Kasumi-1 (cell line): ENCODE data around the gene TOP2A.
A peak's percentile ranks its signal among the peaks of the same experiment; 100 is the strongest.

Experiments
- DNase-seq, 2 experiments: peaks; one replicate each; lab custom pipeline; 2025; lab: John Stamatoyannopoulos, UW

TOP2A gene

DNA sequence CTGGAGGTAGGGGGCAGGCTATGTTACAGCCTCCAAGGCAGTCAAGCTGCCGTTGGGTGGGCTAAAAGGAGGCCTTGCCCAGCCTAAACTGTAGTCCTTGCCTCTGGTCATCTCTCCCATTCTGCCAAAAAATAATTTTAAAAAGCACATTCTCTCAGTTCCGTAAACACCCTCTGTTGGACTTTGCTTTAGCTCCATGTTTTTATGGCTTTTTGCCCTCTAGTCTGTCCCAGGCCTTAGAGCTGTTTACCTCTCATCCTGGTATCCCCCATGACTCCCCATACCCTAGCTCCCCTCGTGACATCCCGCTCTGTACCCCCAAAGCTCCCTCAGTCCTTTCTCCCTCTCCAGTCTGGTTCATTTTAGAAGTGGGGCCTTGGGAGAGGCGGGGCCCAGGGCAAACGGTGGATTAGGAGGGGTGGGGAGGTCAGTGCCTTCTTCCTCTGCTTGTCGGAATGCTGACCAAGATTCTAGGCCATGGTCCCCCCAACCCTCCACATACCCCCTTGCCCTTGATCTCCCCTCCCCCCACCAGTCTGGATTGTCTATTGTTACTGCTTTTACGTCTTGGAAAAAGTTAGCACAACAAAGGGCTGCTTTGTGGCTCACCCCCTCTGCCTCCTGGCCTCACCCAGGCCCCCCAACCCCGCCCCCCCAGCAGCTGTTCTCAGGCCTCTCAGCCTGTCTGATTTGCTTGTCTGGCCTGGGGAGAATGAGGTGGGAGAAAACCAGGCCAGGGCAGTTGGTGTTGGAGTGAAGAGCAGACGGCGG is 71.5 kb downstream of the TOP2A start:
- DNase-seq, result no peak

DNA sequence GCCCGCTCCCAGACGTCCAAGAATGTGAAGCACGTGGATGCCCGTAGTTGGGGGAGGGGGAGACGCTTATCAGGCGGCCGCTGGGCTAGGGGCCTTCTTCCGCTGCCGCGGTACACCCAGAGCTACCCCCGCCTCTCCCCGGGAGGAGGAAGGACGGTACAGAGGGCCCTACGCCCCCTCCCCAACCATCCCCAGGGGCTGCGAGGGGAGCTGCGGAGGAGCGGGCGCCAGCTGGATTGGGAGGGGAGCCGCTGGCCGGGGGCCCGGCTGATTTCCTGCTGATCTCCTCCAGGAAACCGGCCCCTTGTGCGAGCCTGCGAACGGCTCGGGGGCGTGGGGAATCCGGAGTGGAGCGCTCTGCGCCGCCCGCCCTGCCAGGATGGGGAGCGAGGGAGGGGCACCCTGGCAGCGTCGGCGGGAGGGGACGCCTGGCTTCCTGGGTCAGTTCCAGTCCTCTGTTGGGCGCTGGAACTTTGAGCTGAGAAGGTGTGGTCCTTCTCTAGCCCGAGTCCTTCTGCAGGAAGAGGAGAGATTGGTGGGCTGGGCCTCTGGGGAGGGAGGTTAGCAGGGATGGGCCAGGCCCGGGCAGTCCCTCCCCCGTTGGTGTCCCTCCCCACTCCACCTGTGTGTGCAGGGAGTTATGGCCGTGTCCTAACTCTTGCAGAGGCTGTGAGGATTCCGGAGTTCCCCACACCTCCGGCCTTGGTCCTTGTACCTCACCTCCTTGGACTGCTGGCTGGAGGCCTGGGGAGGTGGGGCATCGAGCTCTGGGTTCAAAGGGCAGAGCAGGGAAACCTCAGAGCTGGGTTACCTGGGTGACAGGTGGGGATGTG is 72.3 kb downstream of the TOP2A start:
- peak; percentile 45 to 54 for DNase-seq

DNA sequence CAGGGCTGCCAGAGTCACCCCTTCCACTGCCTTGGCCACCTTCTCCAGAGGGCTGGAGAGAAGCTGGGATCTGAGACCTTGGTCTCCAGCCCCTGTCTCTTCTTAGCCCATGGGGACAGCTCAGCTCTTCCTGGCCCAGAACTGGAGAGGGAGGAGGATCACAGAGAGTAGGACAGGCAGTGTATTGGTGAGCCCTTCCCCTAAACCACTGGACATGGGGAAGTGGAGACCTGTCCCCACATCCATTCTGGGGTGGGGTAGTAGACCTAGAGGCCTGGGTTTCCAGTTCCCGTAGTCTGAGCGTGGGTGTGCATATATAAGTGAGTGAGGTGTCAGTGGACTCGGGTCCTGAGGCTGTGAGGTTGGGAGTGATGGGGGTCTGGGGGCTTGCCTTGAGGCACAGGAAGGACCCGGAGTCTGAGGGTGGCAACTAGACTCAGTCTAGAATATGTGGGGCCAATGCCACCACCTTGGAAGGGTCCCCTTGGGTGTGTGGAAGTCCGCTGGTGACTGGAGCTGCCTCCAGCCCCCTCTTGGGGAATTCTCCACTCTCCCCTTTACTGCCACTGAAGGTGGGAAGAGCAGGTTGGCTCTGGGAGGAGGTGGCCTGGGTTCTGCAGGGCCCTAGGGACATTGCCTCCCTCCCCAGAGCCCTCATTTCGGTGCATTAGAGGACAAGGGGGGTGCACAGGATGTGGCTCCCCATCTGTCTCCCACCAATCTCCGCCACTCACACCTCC is 73.1 kb downstream of the TOP2A start:
- DNase-seq, result no peak

DNA sequence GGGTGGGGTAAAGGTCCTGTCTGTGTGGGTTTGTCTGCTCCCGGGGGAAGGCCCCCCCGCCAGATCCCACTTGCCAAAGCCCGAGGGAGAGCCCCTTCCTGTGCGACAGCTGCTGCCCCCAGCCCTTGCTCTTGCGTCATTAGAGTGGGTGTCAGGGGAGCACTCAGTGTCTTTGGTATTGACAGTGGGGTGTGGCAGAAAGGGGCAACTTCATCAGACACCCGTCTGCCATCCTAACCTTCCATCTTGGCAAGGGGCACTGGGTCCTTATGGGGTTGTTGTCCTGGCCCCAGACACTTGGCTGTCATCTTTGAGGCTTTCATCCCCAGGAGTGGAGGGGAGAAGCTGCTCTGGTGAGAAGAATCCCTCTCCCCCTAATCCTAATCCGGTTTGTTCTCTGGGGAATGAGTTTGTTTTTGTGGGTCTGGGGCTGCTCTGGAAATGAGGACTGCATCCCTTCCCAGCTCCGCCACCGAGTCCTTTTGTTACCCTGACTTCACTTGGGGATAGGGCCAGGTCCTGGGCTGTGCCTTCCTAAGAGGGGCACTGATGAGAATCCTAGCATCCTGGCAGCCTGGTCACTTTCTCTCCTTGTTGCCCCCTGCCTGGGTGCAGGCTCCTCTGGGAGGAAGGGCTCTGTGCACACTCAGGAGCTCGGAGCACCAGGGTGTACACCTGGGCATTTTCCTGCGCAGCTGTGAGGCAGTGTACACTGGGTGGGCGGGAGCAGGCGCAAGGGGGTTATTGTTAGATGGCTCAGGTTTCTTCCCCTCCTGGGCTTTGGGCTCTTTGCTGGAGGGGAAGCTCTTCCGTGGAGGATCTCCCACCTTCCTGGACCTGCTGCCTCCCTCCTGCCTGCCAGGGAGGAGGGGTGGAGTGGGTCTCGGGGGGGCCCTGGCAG is 74.2 kb downstream of the TOP2A start:
- no peak for DNase-seq

DNA sequence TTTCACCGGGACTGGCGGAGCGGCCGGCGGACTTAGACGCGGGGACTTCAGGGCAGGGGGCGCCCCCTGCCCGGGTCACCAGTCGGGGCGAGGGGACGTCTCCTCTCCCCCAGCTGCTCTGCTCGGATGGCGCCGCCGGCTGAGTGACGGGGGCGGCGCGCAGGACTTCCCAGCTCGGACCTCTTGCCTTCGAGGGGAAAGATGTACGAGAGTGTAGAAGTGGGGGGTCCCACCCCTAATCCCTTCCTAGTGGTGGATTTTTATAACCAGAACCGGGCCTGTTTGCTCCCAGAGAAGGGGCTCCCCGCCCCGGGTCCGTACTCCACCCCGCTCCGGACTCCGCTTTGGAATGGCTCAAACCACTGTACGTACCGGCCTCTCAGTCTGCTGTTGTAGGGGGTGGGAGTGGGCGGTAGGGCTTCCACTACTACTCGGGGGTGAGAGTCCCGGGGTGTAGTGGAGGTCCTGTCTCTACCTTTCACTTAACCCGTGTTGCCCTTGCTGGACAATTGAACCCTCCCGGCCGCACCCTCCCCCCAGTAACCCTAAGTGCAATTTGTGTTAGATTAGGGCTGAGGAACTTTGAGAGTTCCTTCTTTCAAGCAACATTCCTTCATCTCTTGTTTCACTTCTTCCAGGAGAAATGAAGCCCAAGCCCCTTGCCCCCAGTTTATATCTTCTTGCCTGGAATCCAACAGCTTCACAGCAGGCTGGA is 75.0 kb downstream of the TOP2A start:
- DNase-seq, result no peak

DNA sequence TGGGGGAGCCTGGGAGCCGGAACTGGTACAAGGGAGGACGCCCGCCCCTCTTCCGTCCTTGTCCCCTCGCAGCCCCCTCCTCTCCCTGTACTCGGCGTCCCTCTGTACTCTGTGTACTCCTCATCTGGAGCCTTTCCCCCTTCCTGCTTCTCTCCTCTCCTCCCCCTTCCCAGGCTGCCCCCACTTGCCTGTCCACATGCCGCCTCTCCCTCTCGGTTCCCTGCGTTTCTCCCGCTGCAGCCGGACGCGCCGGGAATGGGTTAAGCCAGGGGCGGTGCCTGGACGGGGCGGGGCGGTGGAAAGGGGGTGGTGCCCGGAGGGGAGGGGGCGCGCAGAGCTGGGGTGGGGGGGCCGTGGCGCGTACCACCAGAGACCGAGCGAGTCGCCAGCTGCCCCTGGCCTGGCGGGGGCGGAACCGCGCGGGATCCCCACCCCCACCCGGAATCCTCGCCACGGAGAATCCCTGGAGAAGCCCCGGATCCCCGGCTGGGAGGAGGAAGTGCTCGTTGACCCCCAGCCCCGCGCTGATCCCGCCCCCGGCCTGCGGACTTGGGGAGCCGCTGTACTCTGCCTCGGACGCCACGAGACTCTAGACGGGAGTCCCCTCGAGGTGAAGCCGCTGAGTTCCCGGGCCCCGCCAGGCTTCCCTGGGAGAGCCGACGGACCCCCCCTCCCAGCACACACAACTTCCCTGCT is 75.7 kb downstream of the TOP2A start:
- DNase-seq, result peak in 1 of 2 experiments; percentile 16

DNA sequence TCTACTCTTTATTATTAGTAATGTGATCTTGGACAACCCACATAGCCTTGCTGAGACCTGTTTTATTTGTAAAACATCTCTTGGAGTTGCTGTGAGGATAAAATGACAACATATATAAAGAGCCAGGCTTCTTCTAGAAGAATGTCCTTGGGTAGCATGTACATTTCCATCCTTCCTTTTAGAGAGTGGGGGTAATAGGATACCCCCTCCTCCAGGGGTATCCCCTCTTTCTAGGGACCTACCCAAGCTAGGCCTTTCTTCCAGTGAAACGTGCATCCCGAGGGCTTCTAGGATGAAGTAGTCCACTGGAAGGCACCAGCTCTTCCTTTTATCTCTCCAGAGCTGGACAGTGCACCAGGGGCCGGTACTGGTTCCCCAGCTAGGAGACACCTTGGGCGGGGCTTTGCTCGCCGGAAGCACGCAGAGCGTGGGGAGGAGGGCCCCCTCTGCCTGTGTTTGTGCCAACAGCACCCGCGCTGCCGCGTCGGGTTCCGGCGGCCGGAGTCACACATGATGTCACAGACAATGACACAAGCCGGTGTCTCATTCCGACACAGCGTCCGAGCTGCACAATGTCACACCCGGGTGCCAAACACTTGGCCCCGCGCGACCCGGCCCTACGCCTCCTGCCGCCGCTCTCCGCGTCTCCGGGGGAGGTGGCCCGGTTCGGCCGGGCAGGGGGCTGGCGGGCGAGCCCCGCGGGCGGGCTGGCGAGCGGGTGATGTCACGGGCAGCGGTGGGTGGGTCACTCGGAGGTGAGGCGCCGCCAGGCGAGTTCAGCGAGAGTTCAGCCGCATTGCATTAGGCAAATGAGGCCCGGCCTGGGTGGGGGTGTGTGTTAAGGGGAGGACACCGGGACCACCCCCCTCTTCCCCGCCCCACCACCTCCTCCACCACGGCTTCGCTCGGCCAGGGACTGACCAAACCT is 76.6 kb downstream of the TOP2A start:
- DNase-seq, result peak; percentile 35 to 52

DNA sequence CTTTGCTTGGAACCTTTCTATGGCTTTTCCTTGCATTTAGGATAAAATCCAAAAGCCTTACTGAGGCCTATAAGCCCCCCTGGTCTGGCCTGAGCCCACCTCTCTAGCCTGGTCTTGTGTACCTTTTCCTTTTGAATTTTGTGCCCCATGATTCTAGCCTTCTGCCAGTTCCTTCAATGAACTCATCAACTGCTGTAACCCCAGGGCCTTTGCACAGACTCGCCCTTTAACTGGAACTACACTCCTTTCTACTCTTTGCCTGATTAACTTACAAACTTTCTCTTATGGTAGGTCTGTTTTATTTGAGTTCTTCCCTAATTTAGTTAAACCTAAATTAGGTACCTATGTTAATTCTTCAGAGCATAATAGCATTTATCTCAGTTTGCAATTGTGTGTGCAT is 77.4 kb downstream of the TOP2A start:
- DNase-seq, result no peak

DNA sequence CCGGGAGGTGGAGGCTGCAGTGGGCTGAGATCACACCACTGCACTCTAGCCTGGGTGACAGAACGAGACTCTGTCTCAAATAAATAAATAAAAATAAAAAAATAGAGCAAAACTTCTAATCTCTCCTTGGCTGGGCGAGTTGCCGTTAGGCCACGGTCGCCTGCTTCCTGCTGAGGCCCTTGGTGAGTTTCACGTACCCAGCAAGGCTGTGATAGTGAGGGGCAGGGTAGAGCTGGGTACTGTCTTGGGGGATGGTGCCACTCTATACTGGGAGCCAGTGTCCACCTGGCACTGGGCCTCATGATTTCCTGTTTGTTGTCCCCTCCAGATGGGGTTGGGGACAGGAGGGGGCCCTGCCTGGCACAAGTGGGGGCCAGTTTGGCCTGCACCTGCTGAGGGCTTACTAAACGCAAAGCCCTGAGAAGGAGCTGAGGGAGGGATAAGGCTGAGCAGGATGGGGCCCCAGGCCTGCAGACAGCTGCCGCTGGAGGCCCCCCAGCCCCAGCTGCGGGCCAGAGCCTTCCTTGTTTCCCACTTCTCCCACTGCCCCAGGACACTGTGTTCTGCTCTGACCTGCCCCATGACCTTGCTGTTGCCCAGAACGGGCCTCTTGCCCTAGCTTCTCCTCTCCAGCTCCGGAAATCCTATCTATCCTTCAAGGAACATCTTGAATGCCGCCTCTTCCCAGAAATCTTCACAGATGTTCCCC is 78.6 kb downstream of the TOP2A start:
- peak in 1 of 2 experiments; percentile 43 for DNase-seq
